Vagina (tissue), 2 donors: ENCODE data around the gene ANKRD36B.

Experiments used
- CTCF ChIP-seq, 3 experiments: fragments of 450-650 bp in 2 of 3; fragments of 200-600 bp in 1 of 3; sonication (generic) in 1 of 3; IDR thresholded peaks; one replicate each; pipeline ENCODE4 v1.5.1; 2017 to 2019; ENCODE audit warnings: antibody characterized with exemption in 3 of 3, mild to moderate bottlenecking in 2 of 3, moderate library complexity in 2 of 3
- POLR2A ChIP-seq, 2 donors: fragments of 450-650 bp; IDR thresholded peaks; one replicate each; pipeline ENCODE4 v1.6.1; 2017; ENCODE audit warnings: antibody characterized with exemption in 2 of 2, mild to moderate bottlenecking in 2 of 2, moderate library complexity in 2 of 2
- POLR2AphosphoS5 ChIP-seq, 2 donors: sonication (generic); formaldehyde crosslinking; IDR thresholded peaks; one replicate each; pipeline ENCODE4 v1.9.0; 2017; ENCODE audit warnings: antibody characterized with exemption in 2 of 2, mild to moderate bottlenecking in 2 of 2, low read depth in 1 of 2; ENCODE audit not compliant: insufficient read depth in 1 of 2

- TF ChIP-seq CTCF (IDR thresholded peaks at IDR 0.05) (no peak), POLR2AphosphoS5 (IDR thresholded peaks at IDR 0.05; ENCODE audit: insufficient read depth in 1 of 2, low read depth in 1 of 2) (no peak), POLR2A (IDR thresholded peaks at IDR 0.05) (no peak)
Measured at GRCh38 chr2:97617911-97618310, 28.2 kb upstream of the ANKRD36B start.
